Hematopoietic multipotent progenitor cell treated with erythropoietin and hydrocortisone succinate and interleukin-3 and kit ligand, for 17 days (in vitro differentiated cells): ENCODE data around the gene MYLK.

Experiments used
- DNase-seq: peaks from one replicate; pipeline ENCODE4 v3.0.0-alpha.2; 2015; ENCODE audit warnings: low spot score

The MYLK gene

GRCh38 chr3:123872621-123873020 is 11.5 kb downstream of the MYLK start:
- no peak for DNase-seq

- no peak for DNase-seq
These were observed 12.2 kb downstream of the MYLK start for GRCh38 chr3:123871946-123872345.

- DNase-seq, result no peak
These were observed 14.1 kb downstream of the MYLK start for GRCh38 chr3:123870033-123870432.

GRCh38 chr3:123869165-123869564 is 15.0 kb downstream of the MYLK start:
- no peak for DNase-seq

GRCh38 chr3:123864706-123865105 is 19.4 kb downstream of the MYLK start:
- DNase-seq, result no peak

GRCh38 chr3:123862152-123862551 is 22.0 kb downstream of the MYLK start:
- DNase-seq, result no peak

GRCh38 chr3:123861081-123861836 is 22.9 kb downstream of the MYLK start:
- DNase-seq, result no peak

GRCh38 chr3:123859177-123859576 is 25.0 kb downstream of the MYLK start:
- no peak for DNase-seq

GRCh38 chr3:123854905-123855304 is 29.2 kb downstream of the MYLK start:
- DNase-seq, result no peak

- no peak for DNase-seq
These were observed 30.3 kb downstream of the MYLK start for GRCh38 chr3:123853686-123854372.

- DNase-seq, result no peak
These were observed 36.9 kb downstream of the MYLK start for GRCh38 chr3:123847209-123847608.

GRCh38 chr3:123843668-123844067 is 40.5 kb downstream of the MYLK start:
- no peak for DNase-seq

GRCh38 chr3:123842711-123843110 is 41.4 kb downstream of the MYLK start:
- DNase-seq, result no peak

GRCh38 chr3:123841476-123842238 is 42.5 kb downstream of the MYLK start:
- no peak for DNase-seq

- no peak for DNase-seq
These were observed 43.2 kb downstream of the MYLK start for GRCh38 chr3:123840961-123841360.

GRCh38 chr3:123837858-123838257 is 46.3 kb downstream of the MYLK start:
- DNase-seq, result no peak

- DNase-seq, result no peak
These were observed 49.5 kb downstream of the MYLK start for GRCh38 chr3:123834631-123835030.

GRCh38 chr3:123833398-123833785 is 50.7 kb downstream of the MYLK start:
- DNase-seq, result no peak

GRCh38 chr3:123832692-123833397 is 51.3 kb downstream of the MYLK start:
- DNase-seq, result no peak

GRCh38 chr3:123831420-123831819 is 52.7 kb downstream of the MYLK start:
- no peak for DNase-seq

GRCh38 chr3:123821920-123822319 is 62.2 kb downstream of the MYLK start:
- DNase-seq, result no peak

- no peak for DNase-seq
These were observed 64.2 kb downstream of the MYLK start for GRCh38 chr3:123819949-123820348.
